A549 (cell line): ENCODE data around the gene MGAT5. TPM values are rescaled to one million over a fixed set of nuclear protein-coding genes. Genes with fewer than 3 reads are reported as not detected.

ENCODE experiments used
- ATAC-seq, 2 experiments: fragments of 200-7000 bp in 1 of 2; fragments of >200 bp in 1 of 2; cut with Nextera tagmentation in 1 of 2; cut with Tn5 transposase in 1 of 2; 3 replicates each; pipeline versions ENCODE4 v1.8.0 to v1.9.1; 2018 to 2020; ENCODE audit warnings: mild to moderate bottlenecking in 1 of 2, moderate library complexity in 1 of 2
- CTCF ChIA-PET: fragments of 300-600 bp; sonication (Branson Sonifier 250); formaldehyde crosslinking; extraction: SDS; loops from one replicate; lab custom pipeline; 2021; ENCODE audit warnings: antibody characterized with exemption, inconsistent platforms; lab: Yijun Ruan, JAX
- POLR2A ChIA-PET: fragments of 350-600 bp; formaldehyde crosslinking; extraction: SDS; loops from one replicate; lab custom pipeline; 2021; ENCODE audit warnings: antibody characterized with exemption, inconsistent platforms; lab: Yijun Ruan, JAX
- DNase-seq, 2 experiments: peaks; one replicate each; pipeline versions ENCODE4 v3.0.0 to v3.0.0-alpha.2; 2011 to 2016; ENCODE audit warnings: low read depth in 1 of 2, low spot score in 1 of 2
- FAIRE-seq: peaks from 2 replicates; lab custom pipeline; 2011; peaks lifted over from hg19 to GRCh38; lab: Jason Lieb, UNC
- H3K27ac ChIP-seq, 2 experiments: fragments of >200 bp; sonication (Bioruptor Twin); formaldehyde crosslinking; 3 replicates each; pipeline ENCODE4 v1.5.1; 2016 to 2017
- H3K4me1 ChIP-seq: fragments of >200 bp; sonication (Bioruptor Twin); formaldehyde crosslinking; 3 replicates; pipeline ENCODE4 v1.6.1; 2016
- H3K4me2 ChIP-seq: fragments of >200 bp; sonication (Bioruptor Twin); formaldehyde crosslinking; 3 replicates; pipeline ENCODE4 v1.6.1; 2016
- H3K4me3 ChIP-seq: fragments of >200 bp; sonication (Bioruptor Twin); formaldehyde crosslinking; 3 replicates; pipeline ENCODE4 v1.5.1; 2016
- H3K9me3 ChIP-seq: fragments of >200 bp; sonication (Bioruptor Twin); formaldehyde crosslinking; 3 replicates; pipeline ENCODE4 v1.6.1; 2016
- ATOH8 ChIP-seq: fragments of 250-450 bp; sonication (Bioruptor Pico); IDR thresholded peaks from 2 replicates; pipeline ENCODE4 v1.5.0; 2020; ENCODE audit warnings: low read depth, mild to moderate bottlenecking, moderate library complexity
- CBX2 ChIP-seq: fragments of 200-600 bp; sonication (generic); IDR thresholded peaks from 2 replicates; pipeline ENCODE4 v1.6.1; 2016; ENCODE audit warnings: low read depth, mild to moderate bottlenecking, borderline replicate concordance
- CHD4 ChIP-seq: fragments of 200-600 bp; sonication (generic); IDR thresholded peaks from 2 replicates; pipeline ENCODE4 v1.6.1; 2016; ENCODE audit warnings: antibody characterized with exemption, mild to moderate bottlenecking, borderline replicate concordance
- EP300 ChIP-seq, 2 experiments: fragments of >200 bp; sonication (Bioruptor Twin); formaldehyde crosslinking; IDR thresholded peaks; 2 replicates in 1 of 2; 3 replicates in 1 of 2; pipeline ENCODE4 v1.6.1; 2016 to 2017
- ESRRA ChIP-seq: fragments of 150-350 bp; IDR thresholded peaks from 2 replicates; pipeline ENCODE4 v1.6.1; 2014; ENCODE audit warnings: mild to moderate bottlenecking, low read length, borderline replicate concordance
- FOSL2 ChIP-seq, 2 experiments: fragments of 450-650 bp in 1 of 2; fragments of >200 bp in 1 of 2; sonication (Bioruptor Twin) in 1 of 2; formaldehyde crosslinking; IDR thresholded peaks; 2 replicates each; pipeline versions ENCODE4 v1.5.0 to v1.6.1; 2016 to 2020; ENCODE audit warnings: mild to moderate bottlenecking in 1 of 2, moderate library complexity in 1 of 2
- GATA3 ChIP-seq: IDR thresholded peaks from 2 replicates; pipeline ENCODE4 v1.6.1; 2012; ENCODE audit warnings: borderline replicate concordance
- HDAC2 ChIP-seq: fragments of 200-600 bp; sonication (generic); IDR thresholded peaks from 2 replicates; pipeline ENCODE4 v1.6.1; 2016
- HEYL ChIP-seq: fragments of 250-450 bp; sonication (Bioruptor Pico); IDR thresholded peaks from 2 replicates; pipeline ENCODE4 v1.8.0; 2021; ENCODE audit warnings: mild to moderate bottlenecking, moderate library complexity
- HOXA7 ChIP-seq: fragments of 250-450 bp; sonication (Bioruptor Pico); IDR thresholded peaks from 2 replicates; pipeline ENCODE4 v1.5.0; 2020; ENCODE audit warnings: mild to moderate bottlenecking, moderate library complexity
- KDM1A ChIP-seq: fragments of 200-600 bp; sonication (generic); IDR thresholded peaks from 2 replicates; pipeline ENCODE4 v1.6.1; 2016; ENCODE audit warnings: low read depth, mild to moderate bottlenecking
- MAFK ChIP-seq: fragments of 450-650 bp; IDR thresholded peaks from 2 replicates; pipeline ENCODE4 v1.6.1; 2014; ENCODE audit not compliant: partially characterized antibody
- MYC ChIP-seq: IDR thresholded peaks from 2 replicates; pipeline ENCODE4 v1.6.1; 2012; ENCODE audit warnings: mild to moderate bottlenecking, inconsistent platforms, low read length, improper control_type of control experiment, borderline replicate concordance
- NPAS2 ChIP-seq: fragments of 250-450 bp; sonication (Bioruptor Pico); IDR thresholded peaks from 2 replicates; pipeline ENCODE4 v1.8.0; 2022; ENCODE audit warnings: mild to moderate bottlenecking, moderate library complexity, borderline replicate concordance
- POLR2A ChIP-seq: IDR thresholded peaks from 2 replicates; pipeline ENCODE4 v1.6.1; 2012; ENCODE audit warnings: mild to moderate bottlenecking, low read length
- POLR2AphosphoS2 ChIP-seq: conservative IDR thresholded peaks from 2 replicates; pipeline ENCODE4 v1.6.1; 2012; ENCODE audit warnings: low read length, improper control_type of control experiment, inconsistent platforms
- RCOR1 ChIP-seq: fragments of 150-350 bp; IDR thresholded peaks from 2 replicates; pipeline ENCODE4 v1.6.1; 2014; ENCODE audit warnings: antibody characterized with exemption, low read length, low read depth
- SMC3 ChIP-seq: fragments of >200 bp; sonication (Bioruptor Twin); formaldehyde crosslinking; IDR thresholded peaks from 3 replicates; pipeline ENCODE4 v1.6.1; 2018; ENCODE audit warnings: inconsistent platforms
- SREBF2 ChIP-seq: fragments of 450-650 bp; IDR thresholded peaks from 2 replicates; pipeline ENCODE4 v1.6.1; 2014; ENCODE audit warnings: mild to moderate bottlenecking, moderate library complexity
- TP53 ChIP-seq: fragments of 250-450 bp; sonication (Bioruptor Pico); IDR thresholded peaks from 2 replicates; pipeline ENCODE4 v1.5.0; 2021; ENCODE audit warnings: mild to moderate bottlenecking, moderate library complexity
- ZFP36 ChIP-seq: fragments of 450-650 bp; IDR thresholded peaks from 2 replicates; pipeline ENCODE4 v1.6.1; 2014; ENCODE audit warnings: borderline replicate concordance; ENCODE audit not compliant: partially characterized antibody
- ZNF302 ChIP-seq: fragments of 250-450 bp; sonication (Bioruptor Pico); IDR thresholded peaks from 2 replicates; pipeline ENCODE4 v1.9.0; 2021; ENCODE audit warnings: inconsistent platforms, mild to moderate bottlenecking, moderate library complexity
- WGBS: methylation state at CpG from one replicate; pipeline ENCODE4 v1.1.6; 2017; ENCODE audit errors: missing lambda C conversion rate; 5-methylcytosine and 5-hydroxymethylcytosine counted together
- polyA plus RNA-seq, 4 experiments: library from polyadenylated mRNA; depleted of rRNA in 3 of 4; stranded (reverse); fragments of >200 nt; fragmentation: RNase III in 1 of 4; extraction: RNeasy Plus Mini Kit Qiagen cat#74134 plus additional on column Dnase treatment in 1 of 4; gene quantifications; 2 replicates in 3 of 4; 3 replicates in 1 of 4; pipeline ENCODE4 v1.2.3, GENCODE V29; 2011 to 2017
- TF ChIP-seq, protein P1 (sequence below): fragments of 200-600 bp; sonication (generic); IDR thresholded peaks from 2 replicates; pipeline ENCODE4 v1.6.1; 2016; ENCODE audit warnings: antibody characterized with exemption, mild to moderate bottlenecking, moderate library complexity
- TF ChIP-seq, protein P2 (sequence below): fragments of 450-650 bp; IDR thresholded peaks from 2 replicates; pipeline ENCODE4 v1.6.1; 2014; ENCODE audit warnings: antibody characterized with exemption

Gene MGAT5
- polyA plus RNA-seq, 2 of the 4 experiments (the other 2 are of a cell fraction), result 13.2 to 17.1 TPM

DNA sequence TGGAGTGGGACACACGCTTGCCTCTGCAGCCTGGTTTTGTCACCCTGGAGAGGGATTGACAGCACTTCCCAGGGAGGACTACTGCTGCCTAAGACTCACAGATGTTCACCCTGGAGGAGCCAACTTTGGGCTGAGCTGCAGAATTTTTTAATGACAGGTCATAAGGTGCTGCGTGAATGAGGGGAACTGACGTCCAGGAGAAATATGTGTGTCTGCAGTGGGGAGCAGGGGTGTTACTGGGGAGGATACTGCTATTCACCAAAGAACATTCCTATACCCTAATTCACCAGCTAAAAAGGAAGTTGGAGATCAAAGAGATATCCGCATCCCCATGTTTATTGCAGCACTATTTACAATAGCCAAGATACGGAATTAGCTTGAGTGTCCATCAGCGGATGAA, 144.4 kb downstream of the MGAT5 start:
- H3K4me2 ChIP-seq, result no peak overlapping the region

GRCh38 chr2:134399096-134399495, 145.2 kb downstream of the MGAT5 start:
- CTCF ChIA-PET, result interaction anchor here (0.9 to 2.0 kb wide), 3 partner anchors 11 to 61 kb away, joined by 3 to 5 read pairs (median 3); no protein-coding TSS in a partner anchor

More for the DNA sequence above, 144.4 kb downstream of the MGAT5 start:
- ChIA-PET CTCF (interaction anchor here (1.0 to 2.0 kb wide), 2 partner anchors 14 to 62 kb away, joined by 3 to 5 read pairs; no protein-coding TSS in a partner anchor), POLR2A (no interaction called here)
- ATAC-seq, result no peak
- 90% methylated on average over 6 of the region's 6 CpGs for WGBS
- Histone ChIP-seq H3K4me1 (peaks cover 7% of the 10 kb centered on the region; the same call in 1 of the 3 replicates), H3K9me3 (no peaks in the 10 kb centered on the region), H3K27ac (no peak overlapping the region), H3K4me3 (no peak overlapping the region)
- FAIRE-seq, result no peak
- TF ChIP-seq MYC, result no peak
- no peak for TF ChIP-seq HEYL
- no peak for TF ChIP-seq POLR2A
- no peak for TF ChIP-seq ESRRA
- no peak for TF ChIP-seq GATA3
- no peak for TF ChIP-seq EP300 (IDR thresholded peaks at IDR 0.05)
- TF ChIP-seq ZFP36, result no peak
- TF ChIP-seq SREBF2, result no peak
- TF ChIP-seq ZNF302 (CRISPR knock-in tag), result no peak
- no peak for TF ChIP-seq FOSL2 (IDR thresholded peaks at IDR 0.05)
- no peak for TF ChIP-seq FOSL2 (CRISPR knock-in tag; IDR thresholded peaks at IDR 0.05)
- no peak for TF ChIP-seq MAFK
- TF ChIP-seq ATOH8 (CRISPR knock-in tag), result no peak
- no peak for TF ChIP-seq HDAC2
- TF ChIP-seq NPAS2 (CRISPR knock-in tag), result no peak
- no peak for TF ChIP-seq TP53 (CRISPR knock-in tag)
- TF ChIP-seq, protein P1, sequence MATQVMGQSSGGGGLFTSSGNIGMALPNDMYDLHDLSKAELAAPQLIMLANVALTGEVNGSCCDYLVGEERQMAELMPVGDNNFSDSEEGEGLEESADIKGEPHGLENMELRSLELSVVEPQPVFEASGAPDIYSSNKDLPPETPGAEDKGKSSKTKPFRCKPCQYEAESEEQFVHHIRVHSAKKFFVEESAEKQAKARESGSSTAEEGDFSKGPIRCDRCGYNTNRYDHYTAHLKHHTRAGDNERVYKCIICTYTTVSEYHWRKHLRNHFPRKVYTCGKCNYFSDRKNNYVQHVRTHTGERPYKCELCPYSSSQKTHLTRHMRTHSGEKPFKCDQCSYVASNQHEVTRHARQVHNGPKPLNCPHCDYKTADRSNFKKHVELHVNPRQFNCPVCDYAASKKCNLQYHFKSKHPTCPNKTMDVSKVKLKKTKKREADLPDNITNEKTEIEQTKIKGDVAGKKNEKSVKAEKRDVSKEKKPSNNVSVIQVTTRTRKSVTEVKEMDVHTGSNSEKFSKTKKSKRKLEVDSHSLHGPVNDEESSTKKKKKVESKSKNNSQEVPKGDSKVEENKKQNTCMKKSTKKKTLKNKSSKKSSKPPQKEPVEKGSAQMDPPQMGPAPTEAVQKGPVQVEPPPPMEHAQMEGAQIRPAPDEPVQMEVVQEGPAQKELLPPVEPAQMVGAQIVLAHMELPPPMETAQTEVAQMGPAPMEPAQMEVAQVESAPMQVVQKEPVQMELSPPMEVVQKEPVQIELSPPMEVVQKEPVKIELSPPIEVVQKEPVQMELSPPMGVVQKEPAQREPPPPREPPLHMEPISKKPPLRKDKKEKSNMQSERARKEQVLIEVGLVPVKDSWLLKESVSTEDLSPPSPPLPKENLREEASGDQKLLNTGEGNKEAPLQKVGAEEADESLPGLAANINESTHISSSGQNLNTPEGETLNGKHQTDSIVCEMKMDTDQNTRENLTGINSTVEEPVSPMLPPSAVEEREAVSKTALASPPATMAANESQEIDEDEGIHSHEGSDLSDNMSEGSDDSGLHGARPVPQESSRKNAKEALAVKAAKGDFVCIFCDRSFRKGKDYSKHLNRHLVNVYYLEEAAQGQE, result no peak
- no peak for TF ChIP-seq CBX2
- TF ChIP-seq CHD4, result no peak
- no peak for DNase-seq

DNA sequence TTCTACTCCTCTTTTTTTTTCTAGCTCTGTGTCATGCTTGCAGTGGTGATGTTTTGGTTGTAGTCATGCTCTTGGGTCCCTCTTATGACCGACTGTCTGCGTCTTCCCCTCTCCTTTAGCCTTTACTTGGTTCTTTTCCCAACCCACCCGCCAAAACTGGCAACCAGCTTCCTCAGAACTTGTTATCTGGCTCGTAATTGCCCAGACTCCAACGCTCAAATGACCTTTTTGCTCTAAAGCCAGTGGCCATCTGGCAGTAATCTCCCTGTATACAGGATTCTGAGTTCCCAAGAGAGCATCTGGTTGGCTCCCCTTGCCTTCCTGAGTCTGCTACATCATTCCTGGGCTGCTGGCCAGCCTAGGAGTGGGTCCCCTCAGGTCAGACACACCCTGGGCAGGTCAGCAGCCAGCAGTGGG, 147.2 kb downstream of the MGAT5 start:
- 81% methylated on average over 5 of the region's 5 CpGs for WGBS
- ChIA-PET CTCF (interaction anchor here (1.3 to 1.8 kb wide), 2 partner anchors 11 to 283 kb away, joined by 4 to 6 read pairs; no protein-coding TSS in a partner anchor), POLR2A (no interaction called here)
- FAIRE-seq, result no peak
- ATAC-seq, result no peak
- H3K4me1 ChIP-seq, result peaks cover 7% of the 10 kb centered on the region; the same call in 1 of the 3 replicates
- no peak overlapping the region for H3K4me3 ChIP-seq
- H3K27ac ChIP-seq, result no peak overlapping the region
- TF ChIP-seq NPAS2 (CRISPR knock-in tag), result no peak
- TF ChIP-seq, protein P2, sequence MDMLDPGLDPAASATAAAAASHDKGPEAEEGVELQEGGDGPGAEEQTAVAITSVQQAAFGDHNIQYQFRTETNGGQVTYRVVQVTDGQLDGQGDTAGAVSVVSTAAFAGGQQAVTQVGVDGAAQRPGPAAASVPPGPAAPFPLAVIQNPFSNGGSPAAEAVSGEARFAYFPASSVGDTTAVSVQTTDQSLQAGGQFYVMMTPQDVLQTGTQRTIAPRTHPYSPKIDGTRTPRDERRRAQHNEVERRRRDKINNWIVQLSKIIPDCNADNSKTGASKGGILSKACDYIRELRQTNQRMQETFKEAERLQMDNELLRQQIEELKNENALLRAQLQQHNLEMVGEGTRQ, result no peak
- H3K4me2 ChIP-seq, result no peak overlapping the region
- no peaks in the 10 kb centered on the region for H3K9me3 ChIP-seq
- no peak for DNase-seq

More at GRCh38 chr2:134399096-134399495, 145.2 kb downstream of the MGAT5 start:
- H3K27ac ChIP-seq, result no peak overlapping the region
- H3K4me1 ChIP-seq, result peaks cover 7% of the 10 kb centered on the region; the same call in 1 of the 3 replicates
- POLR2A ChIA-PET, result no interaction called here
- FAIRE-seq (no peak), DNase-seq (no peak), ATAC-seq (no peak)
- no peak overlapping the region for H3K4me2 ChIP-seq
- WGBS, result 99% methylated on average over 2 of the region's 2 CpGs
- H3K4me3 ChIP-seq, result no peak overlapping the region
- no peaks in the 10 kb centered on the region for H3K9me3 ChIP-seq
- TF ChIP-seq ZNF302 (CRISPR knock-in tag) (no peak), RCOR1 (no peak), SMC3 (no peak), ESRRA (no peak), KDM1A (no peak), HOXA7 (CRISPR knock-in tag) (no peak), POLR2AphosphoS2 (no peak)
